ENCODE results near the gene FAM163B.
"Not testable (repeated sequence)": the region's sequence is repeated elsewhere in the genome, so short reads cannot be mapped to it uniquely, and the experiment has no call there.

FAM163B gene

DNA sequence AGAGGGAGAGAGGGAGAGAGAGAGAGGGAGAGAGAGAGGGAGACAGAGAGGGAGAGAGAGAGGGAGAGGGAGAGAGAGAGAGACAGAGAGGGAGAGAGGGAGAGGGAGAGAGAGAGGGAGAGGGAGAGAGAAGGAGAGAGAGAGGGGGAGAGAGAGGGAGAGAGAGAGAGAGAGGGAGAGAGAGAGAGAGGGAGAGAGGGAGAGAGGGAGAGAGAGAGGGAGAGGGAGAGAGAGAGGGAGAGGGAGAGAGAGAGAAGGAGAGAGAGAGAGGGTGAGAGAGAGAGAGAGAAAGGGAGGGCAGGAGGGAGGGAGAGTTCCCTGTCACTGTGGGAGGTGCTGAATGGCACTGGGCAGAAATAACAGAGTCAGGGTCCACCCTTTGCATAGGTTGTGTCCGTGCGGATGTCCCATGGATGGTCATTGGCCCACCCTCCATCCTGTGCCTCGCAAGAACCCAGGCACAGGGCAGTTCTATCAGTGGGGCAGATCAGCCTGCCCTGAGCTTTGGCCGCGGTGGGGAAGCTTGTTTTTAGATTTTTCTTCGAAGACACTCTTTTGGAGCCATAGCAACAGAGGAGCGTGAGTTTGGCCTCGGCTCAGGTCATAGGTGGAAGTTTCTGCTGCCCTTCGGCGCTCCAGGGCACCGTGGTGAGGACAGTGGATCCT lies 44.6 kb downstream of the FAM163B start:
- TF ChIP-seq, protein P1, sequence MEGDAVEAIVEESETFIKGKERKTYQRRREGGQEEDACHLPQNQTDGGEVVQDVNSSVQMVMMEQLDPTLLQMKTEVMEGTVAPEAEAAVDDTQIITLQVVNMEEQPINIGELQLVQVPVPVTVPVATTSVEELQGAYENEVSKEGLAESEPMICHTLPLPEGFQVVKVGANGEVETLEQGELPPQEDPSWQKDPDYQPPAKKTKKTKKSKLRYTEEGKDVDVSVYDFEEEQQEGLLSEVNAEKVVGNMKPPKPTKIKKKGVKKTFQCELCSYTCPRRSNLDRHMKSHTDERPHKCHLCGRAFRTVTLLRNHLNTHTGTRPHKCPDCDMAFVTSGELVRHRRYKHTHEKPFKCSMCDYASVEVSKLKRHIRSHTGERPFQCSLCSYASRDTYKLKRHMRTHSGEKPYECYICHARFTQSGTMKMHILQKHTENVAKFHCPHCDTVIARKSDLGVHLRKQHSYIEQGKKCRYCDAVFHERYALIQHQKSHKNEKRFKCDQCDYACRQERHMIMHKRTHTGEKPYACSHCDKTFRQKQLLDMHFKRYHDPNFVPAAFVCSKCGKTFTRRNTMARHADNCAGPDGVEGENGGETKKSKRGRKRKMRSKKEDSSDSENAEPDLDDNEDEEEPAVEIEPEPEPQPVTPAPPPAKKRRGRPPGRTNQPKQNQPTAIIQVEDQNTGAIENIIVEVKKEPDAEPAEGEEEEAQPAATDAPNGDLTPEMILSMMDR (IDR thresholded peaks at IDR 0.05; ENCODE audit: insufficient read depth, low read depth, low read length, missing control alignments): no peak
- DNase-seq (ENCODE audit: low read depth): no peak
- H3K4me3 ChIP-seq (ENCODE audit: low read depth, low read length): no peak overlapping the region

DNA sequence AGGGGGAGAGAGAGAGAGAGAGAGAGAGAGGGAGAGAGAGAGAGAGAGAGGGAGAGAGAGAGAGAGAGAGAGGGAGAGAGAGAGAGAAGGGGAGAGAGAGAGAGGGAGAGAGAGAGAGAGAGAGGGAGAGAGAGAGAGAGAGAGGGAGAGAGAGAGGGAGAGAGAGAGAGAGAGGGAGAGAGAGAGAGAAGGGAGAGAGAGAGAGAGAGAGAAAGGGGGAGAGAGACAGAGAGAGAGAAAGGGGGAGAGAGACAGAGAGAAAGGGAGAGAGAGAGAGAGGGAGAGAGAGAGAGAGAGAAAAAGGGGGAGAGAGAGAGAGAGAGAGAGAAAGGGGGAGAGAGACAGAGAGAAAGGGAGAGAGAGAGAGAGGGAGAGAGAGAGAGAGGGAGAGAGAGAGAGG lies 45.4 kb downstream of the FAM163B start:
- H3K4me3 ChIP-seq (ENCODE audit: low read depth, low read length); DNase-seq (ENCODE audit: low read depth): not testable (repeated sequence)

DNA sequence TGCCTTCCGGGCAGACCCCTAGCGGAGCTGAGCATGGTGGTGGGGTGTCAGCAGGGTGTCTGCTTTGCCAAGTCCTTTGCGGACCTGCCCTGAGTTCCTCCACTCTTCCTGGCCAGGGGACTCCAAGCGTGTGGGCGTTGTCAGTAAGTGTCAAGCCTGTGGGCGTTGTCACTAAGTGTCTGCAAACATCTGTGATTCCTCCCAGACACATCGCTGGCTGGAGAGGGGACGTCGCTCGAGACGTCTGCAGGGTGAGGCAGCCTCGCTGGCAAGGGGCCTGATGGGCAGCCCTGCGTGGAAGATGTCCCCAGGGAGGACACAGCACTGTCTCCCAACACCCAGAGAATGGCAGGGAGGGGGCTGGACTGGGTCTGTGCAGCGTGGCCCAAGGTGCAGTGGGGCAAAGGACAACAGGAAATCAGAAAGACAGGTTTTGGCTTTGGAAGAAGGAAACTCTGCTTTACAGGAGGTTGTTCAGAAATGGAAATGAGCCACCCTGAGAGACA lies 45.8 kb downstream of the FAM163B start:
- no peak for DNase-seq (ENCODE audit: low read depth)
- TF ChIP-seq, protein P1 (IDR thresholded peaks at IDR 0.05; ENCODE audit: insufficient read depth, low read depth, low read length, missing control alignments): no peak
- H3K4me3 ChIP-seq (ENCODE audit: low read depth, low read length): no peak overlapping the region

DNA sequence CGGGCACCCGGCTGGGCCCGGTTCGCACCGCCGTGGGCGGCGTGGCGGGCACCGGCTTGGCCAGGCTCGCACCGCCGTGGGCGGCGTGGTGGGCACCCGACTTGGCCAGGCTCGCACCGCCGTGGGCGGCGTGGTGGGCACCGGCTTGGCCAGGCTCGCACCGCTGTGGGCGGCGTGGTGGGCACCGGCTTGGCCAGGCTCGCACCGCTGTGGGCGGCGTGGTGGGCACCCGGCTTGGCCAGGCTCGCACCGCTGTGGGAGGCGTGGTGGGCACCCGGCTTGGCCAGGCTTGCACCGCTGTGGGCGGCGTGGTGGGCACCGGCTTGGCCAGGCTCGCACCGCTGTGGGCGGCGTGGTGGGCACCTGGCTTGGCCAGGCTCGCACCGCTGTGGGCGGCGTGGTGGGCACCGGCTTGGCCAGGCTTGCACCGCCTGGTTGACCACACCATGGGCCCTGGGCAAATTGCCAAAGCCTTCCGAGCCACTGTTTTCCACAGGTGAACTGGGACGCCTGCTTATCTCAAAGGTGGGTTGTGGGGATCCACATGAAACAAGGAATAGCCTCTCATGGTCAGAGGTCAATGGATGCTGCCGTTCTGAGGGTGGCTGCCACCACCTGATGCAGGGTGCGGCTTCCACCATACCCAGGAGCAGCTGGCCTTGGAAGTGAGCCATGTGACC lies 46.4 kb downstream of the FAM163B start:
- TF ChIP-seq, protein P1 (IDR thresholded peaks at IDR 0.05; ENCODE audit: insufficient read depth, low read depth, low read length, missing control alignments): no peak
- no peak for DNase-seq (ENCODE audit: low read depth)
- no peak overlapping the region for H3K4me3 ChIP-seq (ENCODE audit: low read depth, low read length)

DNA sequence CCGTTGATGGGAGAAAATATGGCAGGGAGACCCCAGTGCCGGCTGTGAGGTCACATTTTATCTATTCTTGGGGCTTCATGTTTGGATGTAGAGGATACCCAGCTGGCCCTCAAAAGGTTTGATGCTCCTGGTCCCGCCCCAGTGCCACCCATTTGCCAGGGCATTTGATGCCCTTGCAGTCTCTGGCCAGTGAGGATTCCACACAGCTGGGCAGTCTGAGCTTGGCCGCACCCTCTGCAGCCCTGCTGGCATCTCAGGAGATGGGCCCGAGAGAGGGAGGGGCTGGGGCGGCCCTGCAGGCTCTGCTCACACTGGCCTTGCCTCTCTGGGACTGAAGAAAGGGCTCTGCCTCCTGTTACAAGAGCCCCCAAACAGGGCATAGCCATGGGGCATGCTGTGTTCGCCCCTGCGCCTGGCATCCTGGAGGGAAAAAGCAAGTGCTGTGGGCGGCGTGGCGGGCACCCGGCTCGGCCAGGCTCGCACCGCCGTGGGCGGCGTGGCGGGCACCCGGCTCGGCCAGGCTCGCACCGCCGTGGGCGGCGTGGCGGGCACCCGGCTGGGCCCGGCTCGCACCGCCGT lies 47.1 kb downstream of the FAM163B start:
- TF ChIP-seq, protein P1 (IDR thresholded peaks at IDR 0.05; ENCODE audit: insufficient read depth, low read depth, low read length, missing control alignments): no peak
- no peak overlapping the region for H3K4me3 ChIP-seq (ENCODE audit: low read depth, low read length)
- no peak for DNase-seq (ENCODE audit: low read depth)

DNA sequence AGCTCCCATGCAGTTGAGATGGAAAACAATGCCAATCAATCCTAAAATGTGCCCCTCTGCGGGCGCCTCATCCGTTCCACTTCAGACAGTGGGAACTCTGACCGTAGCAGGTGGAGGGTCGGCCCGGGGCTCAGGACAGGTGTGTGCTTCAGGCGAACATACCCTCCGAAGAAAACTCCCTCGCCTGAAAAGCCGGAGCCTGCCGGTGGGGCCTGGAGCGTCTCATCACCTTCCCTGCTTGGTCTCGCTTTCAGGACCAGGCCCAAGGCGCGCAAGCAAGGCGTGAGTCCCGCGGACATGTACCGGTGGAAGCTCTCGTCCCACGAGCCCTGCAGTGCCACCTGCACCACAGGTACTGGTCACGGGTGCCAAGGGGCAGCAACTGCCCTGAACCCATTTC lies 48.2 kb downstream of the FAM163B start:
- no peak for DNase-seq (ENCODE audit: low read depth)
- H3K4me3 ChIP-seq (ENCODE audit: low read depth, low read length): no peak overlapping the region
- TF ChIP-seq, protein P1 (IDR thresholded peaks at IDR 0.05; ENCODE audit: insufficient read depth, low read depth, low read length, missing control alignments): no peak

DNA sequence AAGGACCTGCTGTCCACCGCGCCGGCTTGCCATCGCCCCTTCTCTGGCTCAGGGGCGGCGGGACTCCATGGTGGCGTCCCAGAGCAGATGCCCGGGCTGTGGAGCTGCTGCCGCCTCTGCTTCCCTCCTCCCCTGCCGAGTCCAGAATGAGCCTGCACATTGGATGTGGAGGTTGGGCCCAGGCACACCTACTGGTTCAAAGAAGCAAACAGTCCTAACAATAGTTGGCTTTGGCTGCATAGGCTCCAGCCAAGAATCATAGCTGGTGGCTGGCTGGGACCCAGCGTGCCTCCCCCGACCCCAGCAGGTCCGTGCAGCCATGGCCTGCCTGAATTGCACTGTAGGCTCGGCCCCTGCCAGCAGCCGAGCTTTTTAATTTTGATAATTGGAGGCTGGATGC lies 48.9 kb downstream of the FAM163B start:
- no peak for DNase-seq (ENCODE audit: low read depth)
- TF ChIP-seq, protein P1 (IDR thresholded peaks at IDR 0.05; ENCODE audit: insufficient read depth, low read depth, low read length, missing control alignments): no peak

More for the DNA sequence above, 48.9 kb downstream of the FAM163B start:
- H3K4me3 ChIP-seq (ENCODE audit: low read depth, low read length): no peak overlapping the region
